ENCODE measurements around the gene SFRP4. TPM values are rescaled to one million over a fixed set of nuclear protein-coding genes. Genes with fewer than 3 reads are reported as not detected.

Gene SFRP4
- total and polyA plus RNA-seq, 10 donors = 0.91 to 100 (median 10.1) TPM

GRCh38 chr7:37899712-37900247, 16.8 kb downstream of the SFRP4 start:
- DNase-seq = no peak
- TF ChIP-seq POLR2AphosphoS5 (IDR thresholded peaks at IDR 0.05) = no peak
- TF ChIP-seq CTCF (IDR thresholded peaks at IDR 0.05 in 8 of 11, conservative IDR thresholded peaks at IDR 0.05 in 3 of 11) = no peak
- TF ChIP-seq POLR2A (IDR thresholded peaks at IDR 0.05) = no peak
- no peaks in the 10 kb centered on the region for H3K27me3 ChIP-seq (replicated peaks in 1 of 7)
- no peaks in the 10 kb centered on the region for H3K9me3 ChIP-seq
- WGBS, 5 donors = 68 to 86% (median 83%) methylated on average over 3 of the region's 3 CpGs
- H3K36me3 ChIP-seq = peaks cover 0 to 7% (median 0%) of the 10 kb centered on the region in 6 donors
- no peak overlapping the region for H3K4me3 ChIP-seq
- no peak overlapping the region for H3K27ac ChIP-seq
- intact Hi-C loops (cut with DNase I; ENCODE audit: low total_unique reads) = no loop called here
- H3K4me1 ChIP-seq = peaks cover 0 to 8% (median 2%) of the 10 kb centered on the region in 6 donors

- WGBS, 5 donors = 58 to 92% (median 70%) methylated on average over 3 of the region's 3 CpGs
- no peaks in the 10 kb centered on the region for H3K27me3 ChIP-seq (replicated peaks in 1 of 7)
- TF ChIP-seq CTCF (IDR thresholded peaks at IDR 0.05 in 8 of 11, conservative IDR thresholded peaks at IDR 0.05 in 3 of 11) (no peak), POLR2AphosphoS5 (IDR thresholded peaks at IDR 0.05) (no peak), POLR2A (IDR thresholded peaks at IDR 0.05) (no peak)
- intact Hi-C loops (cut with DNase I; ENCODE audit: low total_unique reads) = no loop called here
- H3K27ac ChIP-seq = no peak overlapping the region
- no peaks in the 10 kb centered on the region for H3K9me3 ChIP-seq
- H3K36me3 ChIP-seq = peaks cover 0 to 7% (median 0%) of the 10 kb centered on the region in 6 donors
- no peaks in the 10 kb centered on the region for H3K4me1 ChIP-seq
- DNase-seq = no peak
- H3K4me3 ChIP-seq = no peak overlapping the region
Observed at GRCh38 chr7:37894671-37895070, 21.9 kb downstream of the SFRP4 start.

- Histone ChIP-seq H3K36me3 (peaks cover 0 to 7% (median 0%) of the 10 kb centered on the region in 6 donors), H3K4me3 (no peak overlapping the region), H3K27ac (no peak overlapping the region), H3K27me3 (replicated peaks in 1 of 7) (no peaks in the 10 kb centered on the region), H3K9me3 (no peaks in the 10 kb centered on the region), H3K4me1 (no peaks in the 10 kb centered on the region)
- DNase-seq = no peak
- intact Hi-C loops (cut with DNase I; ENCODE audit: low total_unique reads) = no loop called here
- TF ChIP-seq POLR2AphosphoS5 (IDR thresholded peaks at IDR 0.05) (no peak), CTCF (IDR thresholded peaks at IDR 0.05 in 8 of 11, conservative IDR thresholded peaks at IDR 0.05 in 3 of 11) (no peak), POLR2A (IDR thresholded peaks at IDR 0.05) (no peak)
Observed at GRCh38 chr7:37893359-37893758, 23.3 kb downstream of the SFRP4 start.

- Histone ChIP-seq H3K4me3 (no peak overlapping the region), H3K4me1 (no peaks in the 10 kb centered on the region), H3K36me3 (no peaks in the 10 kb centered on the region), H3K9me3 (peaks cover 0 to 17% (median 7%) of the 10 kb centered on the region in 8 donors), H3K27ac (no peak overlapping the region), H3K27me3 (replicated peaks in 1 of 7) (no peaks in the 10 kb centered on the region)
- WGBS, 5 donors = 78 to 94% (median 88%) methylated on average over 6 of the region's 6 CpGs
- intact Hi-C loops (cut with DNase I; ENCODE audit: low total_unique reads) = no loop called here
- no peak for DNase-seq
- TF ChIP-seq CTCF (IDR thresholded peaks at IDR 0.05 in 8 of 11, conservative IDR thresholded peaks at IDR 0.05 in 3 of 11) = no peak
- TF ChIP-seq POLR2AphosphoS5 (IDR thresholded peaks at IDR 0.05) = no peak
- no peak for TF ChIP-seq POLR2A (IDR thresholded peaks at IDR 0.05)
Observed at GRCh38 chr7:37882086-37882485, 34.5 kb downstream of the SFRP4 start.

Other genes with a start within 250 kb of the SFRP4 start
- 10 to 100 TPM in 5 of 7 donors, 1 to 10 TPM in 2; 4.6 to 37.4 (median 16.4) TPM for gene GPR141, start 233.1 kb downstream of the SFRP4 start, total RNA-seq
- gene GPR141, start 233.1 kb downstream of the SFRP4 start, polyA plus RNA-seq = 1 to 10 TPM in 2 of 3 donors, under 1 TPM in 1; 0.20 to 1.5 (median 1.0) TPM
- 1 to 10 TPM in 6 of 7 donors, under 1 TPM in 1; 0.59 to 4.6 (median 2.7) TPM for gene NME8, start 68.2 kb downstream of the SFRP4 start, total RNA-seq
- gene NME8, start 68.2 kb downstream of the SFRP4 start, polyA plus RNA-seq = 1 to 10 TPM; 1.3 to 2.9 (median 1.5) TPM
- 10 to 100 TPM in 6 of 7 donors, 1 to 10 TPM in 1; 7.5 to 51.5 (median 18.6) TPM for gene EPDR1, start 3.8 kb upstream of the SFRP4 start, total RNA-seq
- gene EPDR1, start 3.8 kb upstream of the SFRP4 start, polyA plus RNA-seq = 1 to 10 TPM; 2.3 to 5.5 (median 3.7) TPM

Data from spleen (tissue), 11 donors.